Colon (tissue), 2 donors: ENCODE measurements around the gene MTR.
"Not testable (repeated sequence)": the region's sequence is repeated elsewhere in the genome, so short reads cannot be mapped to it uniquely, and the experiment has no call there.

Experiments used
- FAIRE-seq: peaks from 2 replicates; lab custom pipeline; 2012; peaks lifted over from hg19 to GRCh38; lab: Jason Lieb, UNC
- donor health status: control.
- donor health status: control.

Gene MTR

DNA sequence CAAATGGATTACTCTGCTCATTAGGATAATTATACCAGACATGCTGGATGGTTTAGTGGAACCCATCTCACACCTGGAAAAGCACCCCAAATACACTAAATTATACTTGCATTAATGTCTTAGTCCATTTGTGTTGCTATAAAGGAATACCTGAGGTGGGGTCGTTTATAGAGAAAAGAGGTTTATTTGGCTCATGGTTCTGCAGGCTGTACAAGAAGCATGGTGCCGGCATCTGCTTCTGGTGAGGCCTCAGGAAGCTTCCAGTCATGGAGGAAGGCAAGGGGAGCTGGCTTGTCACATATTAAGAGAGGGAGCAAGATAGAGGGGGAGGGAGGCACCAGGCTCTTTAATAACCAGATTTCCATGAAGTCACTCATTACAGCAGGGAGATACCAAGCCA lies 113.6 kb downstream of the MTR start:
- FAIRE-seq = no peak

DNA sequence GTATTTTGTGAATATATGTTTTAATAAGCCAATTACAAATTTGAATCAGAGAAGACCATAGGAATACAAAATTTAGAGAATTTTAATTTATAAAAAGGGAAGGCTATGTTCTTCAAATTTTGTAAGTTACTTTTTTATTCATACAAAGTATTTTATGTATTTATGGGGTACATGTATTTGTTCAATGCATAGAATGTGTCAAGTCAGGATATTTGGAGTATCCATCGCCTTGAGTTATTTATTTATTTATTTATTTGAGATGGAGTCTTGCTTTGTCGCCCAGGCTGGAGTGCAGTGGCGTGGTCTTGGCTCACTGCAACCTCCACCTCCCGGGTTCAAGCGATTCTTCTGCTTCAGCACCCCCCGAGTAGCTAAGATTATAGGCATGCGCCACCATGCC lies 116.0 kb downstream of the MTR start:
- not testable (repeated sequence) for FAIRE-seq

DNA sequence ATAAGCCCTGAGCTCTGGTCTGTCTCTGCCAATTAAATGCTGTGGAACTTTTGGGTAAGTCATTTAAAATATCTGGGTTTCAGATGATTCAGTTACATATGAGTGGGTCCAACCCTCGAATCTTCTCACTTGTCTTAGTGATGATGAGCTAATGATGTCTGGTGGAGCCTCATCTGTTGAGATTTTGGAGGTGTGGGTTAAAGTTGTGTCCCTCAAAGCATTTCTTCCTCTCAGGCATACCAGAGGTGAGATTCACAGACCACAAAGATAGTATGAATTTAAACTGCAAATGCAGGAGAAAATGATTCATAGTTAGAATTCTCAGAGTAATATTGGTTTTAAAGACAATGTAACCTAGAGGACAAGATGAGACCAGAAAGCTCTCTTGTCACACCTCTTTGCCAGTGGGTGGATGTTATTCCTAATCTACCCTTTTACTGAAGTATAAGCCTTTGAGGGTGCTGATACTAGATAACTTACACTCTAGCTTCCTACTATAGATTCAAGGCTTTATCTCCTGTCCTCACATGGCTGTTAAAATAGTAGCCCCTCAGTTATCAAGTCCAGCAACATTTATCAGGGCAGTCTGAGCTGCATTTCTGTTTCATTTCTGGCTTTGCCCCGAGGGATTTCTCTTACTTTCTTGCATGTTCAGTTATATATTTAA lies 118.4 kb downstream of the MTR start:
- FAIRE-seq = no peak

DNA sequence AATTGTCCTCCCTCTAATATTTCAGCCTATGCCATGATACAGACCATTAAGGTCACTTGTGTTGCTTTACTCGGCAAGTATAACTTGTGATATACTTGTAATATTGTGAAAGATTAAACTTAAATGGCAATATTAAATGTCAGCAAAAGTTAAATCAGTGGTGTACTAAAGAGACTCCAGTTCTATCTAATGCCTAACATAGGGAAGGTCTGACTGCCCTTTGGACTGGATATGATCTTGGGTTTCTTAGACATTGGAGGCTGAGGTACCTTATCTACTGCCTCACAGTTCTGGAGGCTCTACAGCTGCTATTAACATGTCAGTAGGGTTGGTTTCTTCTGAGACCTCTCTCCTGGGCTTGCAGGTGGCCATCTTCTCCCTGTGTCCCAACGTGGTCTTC lies 119.3 kb downstream of the MTR start:
- no peak for FAIRE-seq

DNA sequence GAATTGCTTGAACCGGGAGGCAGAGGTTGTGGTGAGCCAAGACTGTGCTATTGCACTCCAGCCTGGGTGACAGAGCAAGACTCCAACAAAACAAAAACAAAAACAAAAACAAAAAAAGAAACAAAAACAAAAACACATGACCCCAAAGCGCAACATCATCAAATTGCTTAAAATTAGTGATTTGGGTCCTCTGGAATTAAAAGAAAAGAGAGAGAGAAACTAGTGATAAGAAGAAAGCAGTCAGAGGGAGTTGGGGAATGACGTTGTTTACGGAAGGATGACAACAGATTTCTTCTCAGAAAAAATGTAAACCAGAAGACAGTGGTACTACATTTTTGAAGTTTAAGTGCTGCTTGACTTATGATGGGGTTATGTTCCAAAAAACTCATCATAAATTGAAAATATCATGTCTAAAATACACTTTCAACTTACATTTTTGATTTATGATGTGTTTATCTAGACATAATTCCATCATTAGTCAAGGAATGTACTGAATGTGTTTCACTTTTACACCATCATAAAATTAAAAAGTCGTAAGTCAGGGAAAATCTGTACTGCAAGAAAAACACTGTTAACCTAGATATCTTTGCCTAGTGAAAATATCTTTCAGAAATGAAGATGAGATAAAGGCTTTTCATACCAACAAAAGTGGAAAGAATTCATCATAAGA lies 121.2 kb downstream of the MTR start:
- no peak for FAIRE-seq

DNA sequence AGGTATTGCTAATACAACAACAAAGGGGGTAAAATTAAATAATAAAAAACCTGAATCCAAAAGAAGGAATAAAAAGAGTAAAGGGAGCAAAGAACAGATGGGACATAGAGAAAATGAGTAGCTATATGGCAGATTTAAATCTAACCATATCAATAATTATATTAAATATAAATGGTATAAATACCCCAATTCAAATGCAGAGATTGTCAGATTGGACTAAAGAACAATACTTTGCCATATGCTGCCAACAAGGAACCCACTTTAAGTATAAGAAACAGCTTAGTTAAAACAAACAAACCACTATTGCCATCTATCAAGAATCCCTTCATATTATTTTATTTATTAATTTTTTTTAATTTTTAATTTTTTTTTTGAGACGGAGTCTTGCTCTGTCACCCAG lies 122.4 kb downstream of the MTR start:
- FAIRE-seq = no peak

DNA sequence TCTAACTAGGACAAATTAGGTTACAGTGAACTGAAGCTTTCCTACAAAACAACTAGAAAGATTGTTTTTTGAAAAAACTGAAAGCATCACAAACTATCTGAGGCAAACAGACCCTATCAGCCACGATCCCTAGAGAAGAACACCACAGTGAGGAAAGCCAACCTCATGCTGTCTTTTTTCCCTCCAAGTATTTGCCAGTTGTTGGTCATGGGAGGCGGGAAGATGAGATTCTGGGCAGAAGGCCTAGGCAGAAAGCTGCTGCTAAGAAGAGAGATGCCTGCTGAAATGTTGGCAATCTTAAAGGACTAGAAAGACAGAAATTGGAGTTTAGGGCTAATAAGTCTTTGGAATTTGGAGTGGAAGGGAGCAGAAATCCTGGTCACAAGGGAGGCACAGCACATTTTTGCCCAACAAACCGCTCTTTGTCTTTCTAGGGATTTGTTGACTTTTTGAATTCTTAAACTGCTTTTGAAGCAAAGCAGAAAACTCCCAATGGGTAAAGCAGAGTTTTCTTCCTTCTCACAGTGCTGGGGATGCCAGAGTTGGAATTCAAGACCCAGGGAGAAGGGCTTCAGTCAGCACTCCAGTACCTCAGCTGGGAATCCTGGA lies 125.3 kb downstream of the MTR start:
- no peak for FAIRE-seq

DNA sequence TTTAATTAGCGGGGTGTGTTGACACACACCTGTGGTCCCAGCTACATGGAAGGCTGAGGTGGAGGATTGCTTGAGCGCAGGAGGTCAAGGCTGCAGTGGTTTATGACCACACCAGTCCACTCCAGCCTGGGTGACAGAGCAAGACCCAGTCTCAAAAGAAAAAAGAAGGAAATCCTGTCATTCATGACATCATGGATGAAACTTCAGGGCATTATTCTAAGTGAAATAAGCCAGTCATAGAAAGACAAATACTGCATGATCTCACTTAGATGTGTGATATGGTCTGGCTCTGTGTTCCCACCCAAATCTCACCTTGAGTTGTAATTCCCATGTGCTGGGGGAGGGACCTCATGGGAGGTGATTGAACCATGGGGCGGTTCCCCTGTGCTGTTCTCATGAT lies 126.5 kb downstream of the MTR start:
- no peak for FAIRE-seq

DNA sequence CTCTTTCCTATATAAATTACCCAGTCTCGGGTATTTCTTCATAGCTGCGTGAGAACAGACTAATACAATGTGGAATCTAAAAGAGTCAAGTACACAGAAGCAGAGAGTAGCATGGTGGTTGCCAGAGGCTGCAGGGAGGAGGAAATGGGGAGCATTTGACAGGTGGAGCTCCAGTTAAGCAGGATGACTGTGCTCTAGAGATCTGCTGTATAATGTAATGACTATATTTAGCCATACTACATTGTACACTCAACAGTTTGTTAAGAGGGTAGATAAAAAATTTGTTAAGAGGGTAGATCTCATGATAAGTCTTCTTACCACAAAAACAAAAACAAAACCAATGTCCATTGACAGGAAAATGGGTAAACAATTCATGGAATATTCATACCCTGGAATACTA lies 127.1 kb downstream of the MTR start:
- no peak for FAIRE-seq

DNA sequence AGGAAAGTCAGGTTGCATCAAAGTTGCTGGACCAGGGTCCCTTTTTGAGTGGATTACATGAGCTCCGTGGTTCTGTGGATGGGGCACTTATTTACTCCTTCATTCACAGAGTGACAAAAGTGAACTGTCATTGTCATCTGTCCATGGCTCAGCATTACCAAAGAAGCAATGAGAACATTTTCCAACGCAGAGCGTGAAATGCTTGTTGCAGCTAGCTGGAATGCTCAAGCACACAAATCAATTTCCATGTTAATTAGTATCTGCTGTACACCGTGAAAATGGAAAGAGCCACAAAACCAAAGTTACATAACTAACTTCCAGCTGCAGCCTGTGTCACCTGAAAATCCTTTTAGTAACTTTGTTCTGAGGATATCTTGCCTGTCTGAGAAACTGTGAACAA lies 130.3 kb downstream of the MTR start:
- no peak for FAIRE-seq

DNA sequence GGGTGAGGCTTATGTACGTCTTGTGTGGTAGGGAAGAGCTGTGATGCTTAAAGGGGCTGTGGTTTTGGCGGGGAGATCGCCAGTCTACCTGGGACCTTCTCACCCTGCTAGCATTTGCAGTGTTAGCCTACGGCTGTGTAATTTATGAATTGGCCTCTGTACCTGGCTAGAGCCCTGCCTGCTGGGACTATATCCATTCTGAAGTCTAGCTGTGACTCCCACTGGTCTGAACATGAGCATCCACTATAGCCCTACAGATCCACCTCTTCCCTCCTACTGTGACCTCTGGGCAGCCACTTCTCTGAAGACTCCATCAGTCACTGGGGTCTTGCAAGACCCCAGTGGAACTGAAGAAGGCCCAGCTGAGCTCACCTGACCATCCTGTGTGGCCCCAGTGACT lies 135.4 kb downstream of the MTR start:
- FAIRE-seq = no peak

DNA sequence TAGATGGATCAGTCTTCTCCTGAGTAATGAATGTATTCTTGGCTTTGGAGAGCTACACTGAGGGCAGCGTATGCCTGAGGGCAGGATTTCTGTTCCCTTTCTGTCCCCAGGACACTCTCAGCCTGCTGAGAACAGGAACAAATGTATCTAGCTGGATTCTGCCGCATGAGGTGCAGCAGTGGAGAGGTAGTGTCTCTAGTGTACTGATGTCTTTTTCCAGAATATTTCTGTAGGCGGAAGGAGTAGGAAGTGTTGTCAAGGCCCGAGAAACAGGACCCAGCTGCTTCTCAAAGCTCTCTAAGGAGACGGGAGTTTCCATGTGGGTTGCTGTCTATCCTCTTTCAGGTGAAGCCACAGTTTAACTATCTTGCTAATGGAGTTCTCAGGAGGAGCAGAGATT lies 143.7 kb downstream of the MTR start:
- no peak for FAIRE-seq

DNA sequence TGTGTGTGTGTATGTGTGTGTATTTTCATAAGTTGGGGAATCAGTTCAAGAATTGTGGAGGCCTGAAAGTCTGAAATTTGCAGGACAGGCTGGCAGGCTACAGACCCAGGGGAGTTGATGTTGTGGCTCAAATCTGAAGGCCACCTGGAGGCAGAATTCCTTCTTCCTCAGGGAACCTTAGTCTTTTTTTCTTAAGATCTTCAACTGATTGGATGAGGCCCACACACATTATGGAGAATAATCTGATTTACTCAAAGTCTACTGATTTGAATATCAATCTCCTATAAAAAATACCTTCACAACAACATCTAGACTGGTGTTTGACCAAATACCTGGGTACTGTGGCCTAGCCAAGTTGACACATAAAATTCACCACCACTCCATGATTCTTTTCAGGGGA lies 147.3 kb downstream of the MTR start:
- FAIRE-seq = no peak

DNA sequence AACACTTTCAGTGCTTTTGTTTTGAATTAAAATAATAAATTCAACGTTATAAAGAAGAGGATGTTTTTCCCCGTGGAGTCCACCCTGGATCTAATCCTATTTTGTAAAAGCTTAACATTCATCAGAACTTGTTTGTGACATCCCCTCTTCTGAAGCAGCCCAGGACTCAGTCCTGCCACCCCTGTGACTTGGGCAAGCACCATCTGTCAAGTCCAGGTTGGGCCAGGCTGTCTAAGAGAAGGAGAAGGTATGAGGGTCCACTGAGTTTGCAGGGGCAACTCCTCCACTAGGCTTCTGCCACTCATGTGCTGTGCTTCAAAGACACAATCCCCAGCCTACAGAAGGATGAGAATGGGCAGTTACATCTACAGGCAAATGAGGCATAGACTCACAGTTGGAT lies 149.5 kb downstream of the MTR start:
- FAIRE-seq = no peak

DNA sequence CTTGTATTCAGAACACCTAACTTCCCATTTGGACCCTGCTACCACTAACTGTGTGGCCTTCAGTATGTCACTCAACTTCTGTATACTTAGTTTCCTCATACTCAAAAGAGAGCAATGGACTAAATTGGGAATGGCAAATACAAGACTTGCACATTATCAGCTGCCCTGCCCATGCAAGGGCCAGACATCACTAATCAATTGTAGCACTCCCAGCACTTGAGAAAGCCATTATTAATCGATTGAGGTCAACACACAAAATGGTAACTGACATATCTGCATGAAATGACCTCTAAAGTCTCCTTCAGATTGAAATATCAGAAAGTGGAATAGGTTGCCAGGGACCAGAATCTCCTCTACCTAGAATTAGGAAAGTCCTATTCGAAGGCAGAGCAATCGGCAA lies 149.9 kb downstream of the MTR start:
- no peak for FAIRE-seq

DNA sequence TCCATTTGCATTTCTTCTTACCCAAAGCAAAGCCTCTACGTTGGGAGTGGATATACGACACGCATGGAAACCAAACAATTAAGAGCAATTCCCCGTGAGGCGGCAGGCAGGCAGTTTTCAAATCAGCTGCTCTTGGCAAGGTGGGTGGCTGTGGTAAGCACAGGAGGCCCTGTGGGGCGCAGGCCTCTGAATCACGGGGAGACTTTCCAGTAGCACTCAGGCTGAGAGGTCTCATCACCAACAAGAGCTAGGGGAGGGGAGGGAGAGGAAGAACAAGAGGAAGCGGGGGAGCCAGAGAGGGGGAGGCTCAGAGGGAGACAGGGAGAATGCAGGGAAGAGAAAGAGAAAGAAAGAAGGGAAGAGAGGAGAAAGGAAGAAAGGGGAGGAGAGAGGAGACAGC lies 152.7 kb downstream of the MTR start:
- no peak for FAIRE-seq

DNA sequence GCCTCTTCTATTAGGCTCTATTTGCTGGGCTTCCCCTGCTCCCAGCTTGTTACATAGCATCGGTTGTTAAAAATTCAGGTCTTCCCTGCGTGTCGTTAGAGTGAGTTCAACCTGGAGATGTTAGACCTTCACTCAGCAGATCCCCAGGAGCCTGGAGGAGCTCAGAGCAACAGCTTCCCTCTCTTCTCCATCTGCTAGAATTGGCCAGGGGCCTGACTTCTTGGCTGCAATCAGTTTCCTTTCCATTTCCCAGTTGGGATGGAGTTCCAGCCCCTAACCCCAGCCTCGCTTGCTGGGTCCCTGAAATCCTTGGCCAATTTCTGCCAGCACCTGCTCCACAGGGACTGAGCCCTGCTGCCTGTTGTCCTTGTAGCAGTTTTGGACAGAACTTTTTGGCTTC lies 153.3 kb downstream of the MTR start:
- no peak for FAIRE-seq

DNA sequence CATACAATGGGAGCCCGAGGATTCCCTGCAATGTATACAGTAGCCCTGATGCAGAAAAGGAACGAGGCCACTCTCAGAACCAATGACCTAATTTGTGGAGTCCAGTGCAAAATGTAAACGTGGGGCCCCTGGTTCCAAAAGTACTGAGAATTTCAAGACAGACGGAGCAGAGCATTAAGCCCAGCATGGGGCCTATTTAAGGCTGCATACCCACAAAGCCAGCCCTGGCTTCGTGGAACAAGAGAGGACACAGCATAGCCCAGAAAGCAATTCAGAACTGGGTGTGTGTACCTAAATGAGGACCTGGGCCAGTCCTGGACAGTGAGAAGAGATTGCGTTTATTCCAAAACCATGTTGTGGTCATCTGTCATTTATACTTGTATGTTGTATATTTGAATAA lies 153.9 kb downstream of the MTR start:
- no peak for FAIRE-seq

DNA sequence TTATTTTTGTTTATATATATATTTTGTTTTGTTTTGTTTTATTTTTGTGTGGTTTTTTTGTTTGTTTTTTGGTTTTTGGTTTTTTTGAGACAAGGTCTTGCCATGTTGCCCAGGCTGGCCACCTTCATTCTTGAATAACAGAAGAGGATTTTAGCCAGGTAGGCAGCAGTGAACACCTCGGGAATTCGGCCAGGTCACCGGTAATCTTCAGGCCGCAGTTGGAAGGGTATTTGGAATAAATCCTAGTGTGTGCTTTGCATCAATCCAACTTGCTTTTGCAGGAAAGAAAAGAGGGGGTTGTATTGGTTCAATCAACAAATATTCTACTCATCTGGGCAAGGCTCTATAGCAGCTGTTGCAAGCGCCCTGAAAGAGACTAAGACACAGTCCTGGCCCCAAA lies 155.3 kb downstream of the MTR start:
- no peak for FAIRE-seq

DNA sequence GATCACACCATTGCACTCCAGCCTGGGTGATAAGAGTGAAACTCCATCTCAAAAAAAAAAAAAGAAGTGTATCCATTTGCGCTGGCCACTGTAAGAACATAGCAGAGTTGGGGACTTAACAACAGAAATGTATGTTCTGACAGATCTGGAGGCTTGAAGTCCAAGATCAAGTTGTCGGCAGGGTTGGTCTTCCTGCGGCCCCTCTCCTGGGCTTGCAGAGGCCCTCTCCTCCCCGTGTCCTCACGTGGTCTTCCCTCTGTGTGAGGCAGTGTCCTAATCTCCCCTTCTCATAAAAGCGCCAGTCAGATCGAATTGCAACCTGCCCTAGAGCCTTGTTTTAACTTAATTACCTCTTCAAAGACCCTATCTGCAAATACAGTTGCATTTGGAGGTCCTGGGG lies 156.6 kb downstream of the MTR start:
- no peak for FAIRE-seq

DNA sequence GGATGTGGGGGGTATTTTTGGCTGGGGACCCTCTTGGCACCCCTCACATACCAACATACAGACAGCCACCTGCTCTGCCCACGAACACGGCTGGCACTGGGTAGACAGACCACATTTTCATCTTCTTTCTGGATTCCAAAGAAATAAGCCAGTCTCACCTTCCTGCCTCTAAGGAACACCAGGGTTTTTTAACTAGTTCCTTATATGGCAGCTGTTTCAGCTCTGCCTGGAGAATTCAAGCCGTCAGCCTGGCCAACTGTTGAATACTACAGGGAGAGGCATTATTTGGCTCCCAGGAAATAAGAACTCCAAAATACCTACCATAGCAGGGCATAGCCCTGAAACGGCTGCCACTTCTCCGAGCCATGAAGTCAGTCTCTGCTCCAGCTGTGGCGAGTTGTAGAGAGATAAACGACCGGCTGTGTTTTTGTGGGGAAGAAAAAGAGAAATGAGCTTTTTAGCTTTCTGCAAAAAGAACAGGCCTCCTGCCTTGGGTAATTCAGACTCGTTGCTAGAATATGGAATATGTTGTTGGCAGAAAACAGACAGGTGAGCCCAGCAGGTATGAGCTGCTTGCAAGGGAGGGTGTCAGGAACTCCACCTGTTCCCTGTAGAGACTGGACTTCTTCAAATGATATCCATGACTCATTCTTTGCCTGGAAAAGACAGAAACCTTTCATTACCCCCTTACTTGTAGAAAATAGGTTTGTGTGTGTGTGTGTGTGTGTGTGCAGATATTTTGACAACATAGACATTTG lies 157.3 kb downstream of the MTR start:
- FAIRE-seq = no peak

DNA sequence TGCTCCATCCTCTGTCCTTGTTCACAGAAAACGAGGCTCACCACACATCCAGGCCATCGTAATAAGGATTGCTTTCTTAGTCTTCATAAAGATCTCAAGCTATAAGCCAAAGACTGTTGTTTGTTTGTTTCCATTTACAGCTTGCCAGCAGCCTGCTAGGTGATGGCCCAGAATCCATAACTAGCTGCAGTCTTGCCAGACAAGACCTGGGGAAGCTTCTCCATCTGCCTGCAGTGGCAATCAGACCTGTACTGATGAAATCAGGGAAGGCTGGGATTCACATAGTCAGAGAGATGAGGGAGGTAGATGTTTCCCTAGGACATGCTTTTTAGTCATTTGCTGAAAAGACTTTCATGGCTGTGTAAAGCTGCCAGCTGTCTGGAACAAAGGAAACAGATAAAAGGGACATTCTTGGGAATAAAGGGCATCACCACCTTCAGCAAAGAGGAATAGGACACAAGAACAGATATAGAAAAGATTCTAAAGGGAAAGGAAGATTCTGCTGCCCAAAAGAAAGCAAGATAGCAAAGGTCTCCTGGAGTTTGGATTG lies 158.1 kb downstream of the MTR start:
- no peak for FAIRE-seq
